Esophagus muscularis mucosa (tissue), 3 donors: ENCODE results near the gene BFSP1.

Experiments used
- CTCF ChIP-seq, 3 experiments: fragments of 200-600 bp in 2 of 3; fragments of 450-650 bp in 1 of 3; sonication (generic) in 2 of 3; IDR thresholded peaks; one replicate each; pipeline ENCODE4 v1.5.1; 2017 to 2019; ENCODE audit warnings: antibody characterized with exemption in 3 of 3, mild to moderate bottlenecking in 2 of 3, moderate library complexity in 1 of 3
- POLR2A ChIP-seq: fragments of 450-650 bp; IDR thresholded peaks from one replicate; pipeline ENCODE4 v1.6.1; 2017; ENCODE audit warnings: antibody characterized with exemption, moderate library complexity, mild to moderate bottlenecking, low read depth
- POLR2AphosphoS5 ChIP-seq, 2 donors: sonication (generic); formaldehyde crosslinking; IDR thresholded peaks; one replicate each; pipeline ENCODE4 v1.6.1; 2017; ENCODE audit warnings: antibody characterized with exemption in 2 of 2

- TF ChIP-seq POLR2A (no peak), CTCF (IDR thresholded peaks at IDR 0.05) (no peak), POLR2AphosphoS5 (IDR thresholded peaks at IDR 0.05) (no peak)
These were observed 16.1 kb downstream of the BFSP1 start for GRCh38 chr20:17515053-17515452.
